Suppressor macrophage treated with lipopolysaccharide for 1 hour (primary cell): ENCODE results near the gene CDK19.
"Not testable (repeated sequence)": the region's sequence is repeated elsewhere in the genome, so short reads cannot be mapped to it uniquely, and the experiment has no call there.

ENCODE experiments used
- DNase-seq, 3 donors: peaks; one replicate each; pipeline ENCODE4 v3.0.0-alpha.2; 2020 to 2022

The CDK19 gene

DNA sequence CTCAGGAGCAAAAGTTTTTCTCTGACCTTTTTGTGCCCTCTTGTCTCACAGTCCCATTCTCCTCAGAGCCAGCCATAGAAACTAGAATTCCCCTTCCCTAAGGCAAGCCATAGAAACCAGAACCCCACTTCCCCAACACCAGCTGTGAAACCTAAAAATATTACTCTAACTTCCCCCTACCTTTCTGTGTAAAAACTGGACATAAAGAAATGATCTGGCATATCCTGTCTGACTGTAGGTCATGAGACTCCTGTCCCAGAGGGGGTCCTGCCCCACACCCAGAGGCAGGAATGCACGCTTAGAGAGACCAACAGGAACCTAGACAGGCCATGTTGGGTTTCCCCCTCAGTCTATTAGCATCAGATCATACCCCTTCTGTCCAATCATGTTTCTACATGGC is 198.2 kb downstream of the CDK19 start:
- DNase-seq = peak; percentile 81 to 88 (median 81)

DNA sequence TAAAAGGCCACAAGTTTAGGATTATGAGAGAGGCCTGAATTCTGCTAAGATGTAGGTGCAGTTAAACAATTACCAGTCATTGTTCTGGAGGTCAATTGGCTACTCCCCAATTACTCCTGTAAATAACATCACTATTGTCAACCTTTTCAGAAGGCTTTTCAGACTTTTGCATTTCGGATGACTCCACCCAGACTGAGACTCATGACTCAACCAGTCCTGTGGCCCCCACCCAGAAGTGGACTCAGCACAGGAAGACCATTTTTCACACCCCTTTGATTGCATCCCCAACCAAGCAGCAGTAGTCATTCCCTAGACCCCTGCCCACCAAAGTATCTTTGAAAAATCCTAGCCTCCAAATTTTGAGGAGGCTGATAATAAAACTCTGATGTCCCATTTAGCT is 199.5 kb downstream of the CDK19 start:
- DNase-seq = no peak

DNA sequence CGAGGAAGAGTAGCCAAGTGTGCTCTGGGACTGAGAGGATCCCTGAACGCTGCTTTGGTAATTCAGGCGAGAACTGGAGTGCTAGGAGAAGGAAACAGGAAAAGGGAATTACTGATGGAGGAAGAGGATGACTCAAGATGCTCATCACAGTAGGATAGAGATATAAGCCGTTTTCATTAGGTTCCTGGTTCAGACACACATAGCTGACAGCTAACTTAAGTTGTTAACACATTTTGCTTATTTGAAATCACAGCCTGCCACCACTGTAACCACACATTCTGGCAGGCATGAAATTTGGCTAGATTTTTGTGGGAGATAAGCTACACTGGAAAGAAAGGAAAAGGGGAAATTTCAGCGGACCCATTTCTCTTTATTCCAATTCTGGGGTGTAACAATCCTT is 200.7 kb downstream of the CDK19 start:
- DNase-seq = peak; percentile 39 to 61 (median 53)

DNA sequence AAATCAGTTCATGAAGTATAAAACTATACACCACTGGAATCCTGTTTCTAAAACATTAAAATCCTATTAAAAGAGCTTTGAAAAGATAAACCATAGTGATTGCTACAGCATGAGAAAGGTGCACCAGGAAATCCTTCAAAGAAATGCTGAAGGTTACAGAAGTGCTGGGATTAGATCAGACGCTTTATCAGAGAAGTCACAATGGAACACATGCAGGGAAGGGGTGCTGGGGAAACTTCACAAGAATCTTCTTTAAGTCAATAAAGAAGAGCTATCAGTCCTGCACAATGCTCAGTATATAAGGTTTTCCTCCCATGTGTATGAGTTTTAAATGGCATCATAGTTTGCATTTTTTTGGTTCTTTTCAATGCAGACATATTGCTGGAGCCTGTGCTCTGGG is 201.2 kb downstream of the CDK19 start:
- DNase-seq = no peak

DNA sequence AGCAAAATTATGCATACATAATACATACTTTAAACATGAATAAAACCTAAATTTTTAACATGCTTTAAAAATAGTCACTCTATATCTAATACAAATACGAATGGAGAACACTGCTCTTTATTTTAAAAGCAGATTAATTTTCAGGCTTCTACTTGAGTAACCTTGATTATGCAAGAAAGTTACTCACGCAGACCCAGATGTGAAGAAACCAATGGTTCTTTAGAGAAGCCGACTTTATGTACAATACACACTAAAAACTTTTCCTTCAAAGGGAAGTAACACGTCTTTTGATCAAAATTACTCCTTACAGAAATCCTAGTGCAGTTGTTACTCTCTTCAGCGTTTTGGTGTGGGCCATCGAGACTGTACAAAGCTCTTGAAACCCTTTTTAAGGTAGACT is 201.9 kb downstream of the CDK19 start:
- peak; percentile 64 to 88 (median 82) for DNase-seq

DNA sequence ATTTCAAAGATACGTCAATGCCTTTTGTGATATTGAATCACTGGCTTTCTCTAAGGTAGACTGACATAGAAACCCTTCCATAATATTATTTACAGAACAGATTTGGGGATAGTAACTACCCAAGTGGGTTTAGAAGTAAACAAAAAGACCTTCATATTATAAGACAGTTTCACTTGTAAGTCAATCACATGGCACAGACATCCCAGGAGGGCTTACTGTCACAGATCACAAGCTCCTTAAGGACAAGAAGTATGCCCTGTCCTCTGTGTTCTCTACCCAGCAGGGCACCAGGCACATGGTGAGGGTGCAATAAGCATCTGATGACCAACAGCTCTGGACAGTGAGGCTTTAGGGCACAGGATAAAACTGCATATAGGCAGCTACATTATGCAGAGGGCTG is 203.0 kb downstream of the CDK19 start:
- DNase-seq = no peak

DNA sequence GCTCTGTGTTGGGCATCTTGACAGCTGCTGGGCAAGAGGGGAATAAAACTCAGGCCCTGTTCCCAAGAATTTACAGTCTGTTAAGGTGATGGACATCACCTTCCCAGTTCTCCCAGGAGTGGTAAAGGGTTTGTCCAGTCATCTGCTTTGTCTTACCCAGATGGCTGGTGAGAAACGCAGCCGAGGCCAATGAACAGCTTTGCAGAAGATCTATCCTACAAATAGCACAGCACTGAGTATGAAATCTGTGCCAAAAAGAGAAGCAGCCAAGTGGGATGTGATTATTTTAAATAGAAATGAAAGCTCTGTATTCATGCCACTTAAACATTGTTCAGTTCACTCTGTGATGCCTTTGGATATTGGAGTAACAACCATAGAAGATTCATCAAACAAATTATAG is 206.2 kb downstream of the CDK19 start:
- no peak for DNase-seq

DNA sequence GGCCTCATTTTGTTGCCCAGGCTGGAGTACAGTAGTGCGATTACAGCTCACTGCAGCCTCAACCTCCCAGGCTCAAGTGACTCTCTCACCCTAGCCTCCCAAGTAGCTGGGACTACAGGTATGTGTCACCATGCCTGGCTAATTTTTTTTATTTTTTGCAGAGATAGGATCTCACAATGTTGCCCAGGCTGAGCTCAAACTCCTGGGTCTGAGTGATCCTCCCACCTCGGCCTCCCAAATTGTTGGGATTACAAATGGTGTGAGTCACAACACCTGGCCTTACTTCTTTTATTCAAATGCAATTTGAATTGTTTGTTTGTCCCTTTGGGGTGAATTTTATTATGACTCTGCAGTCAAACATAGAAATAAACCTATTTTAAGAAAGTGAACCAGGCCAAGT is 207.1 kb downstream of the CDK19 start:
- DNase-seq = no peak

DNA sequence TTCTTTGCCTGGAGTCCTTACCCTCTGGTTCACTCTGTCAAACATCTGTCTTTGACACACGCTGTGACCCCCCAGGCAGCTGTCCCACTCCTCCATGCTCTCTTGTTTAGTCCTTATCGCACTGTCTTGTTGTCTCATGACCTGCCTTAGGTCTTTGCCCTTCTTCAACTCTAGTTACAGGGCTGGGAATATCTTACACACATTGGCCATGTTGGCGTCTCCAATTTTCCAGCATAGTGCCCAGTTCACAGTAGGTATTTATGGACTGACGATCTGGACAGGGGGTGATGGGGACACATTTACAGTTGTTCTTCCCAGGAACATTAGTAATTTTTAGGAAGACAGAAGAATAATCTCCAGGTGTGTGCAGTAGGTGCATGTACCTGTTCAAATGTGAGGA is 209.1 kb downstream of the CDK19 start:
- no peak for DNase-seq

DNA sequence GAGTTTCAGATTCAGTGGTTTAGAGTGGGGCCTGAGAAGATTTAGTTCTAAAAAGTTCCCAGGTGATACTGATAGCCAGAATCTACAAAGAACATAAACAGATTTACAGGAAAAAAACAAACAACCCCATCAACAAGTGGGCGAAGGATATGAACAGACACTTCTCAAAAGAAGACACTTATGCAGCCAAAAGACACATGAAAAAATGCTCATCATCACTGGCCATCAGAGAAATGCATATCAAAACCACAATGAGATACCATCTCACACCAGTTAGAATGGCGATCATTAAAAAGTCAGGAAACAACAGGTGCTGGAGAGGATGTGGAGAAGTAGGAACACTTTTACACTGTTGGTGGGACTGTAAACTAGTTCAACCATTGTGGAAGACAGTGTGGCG is 214.6 kb downstream of the CDK19 start:
- not testable (repeated sequence) for DNase-seq

DNA sequence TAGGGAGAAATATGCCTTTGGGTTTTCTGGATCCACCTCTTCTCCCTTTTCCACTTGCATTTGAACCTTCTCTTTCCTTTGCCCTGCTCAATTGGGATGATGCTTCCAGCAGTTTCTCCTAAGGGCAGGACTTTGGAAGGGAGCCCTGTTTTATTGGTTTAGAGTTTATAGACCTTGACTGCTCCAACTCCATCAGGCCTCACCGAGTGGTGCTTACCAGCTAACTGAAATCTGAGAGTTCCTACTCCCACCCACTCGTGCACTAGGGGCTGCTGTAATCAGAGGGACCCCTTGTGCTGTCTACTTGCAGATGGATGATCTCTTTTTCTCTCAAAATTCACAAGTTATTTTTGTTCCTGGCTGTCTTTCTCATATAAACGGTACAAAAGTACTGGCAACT is 217.5 kb downstream of the CDK19 start:
- no peak for DNase-seq

DNA sequence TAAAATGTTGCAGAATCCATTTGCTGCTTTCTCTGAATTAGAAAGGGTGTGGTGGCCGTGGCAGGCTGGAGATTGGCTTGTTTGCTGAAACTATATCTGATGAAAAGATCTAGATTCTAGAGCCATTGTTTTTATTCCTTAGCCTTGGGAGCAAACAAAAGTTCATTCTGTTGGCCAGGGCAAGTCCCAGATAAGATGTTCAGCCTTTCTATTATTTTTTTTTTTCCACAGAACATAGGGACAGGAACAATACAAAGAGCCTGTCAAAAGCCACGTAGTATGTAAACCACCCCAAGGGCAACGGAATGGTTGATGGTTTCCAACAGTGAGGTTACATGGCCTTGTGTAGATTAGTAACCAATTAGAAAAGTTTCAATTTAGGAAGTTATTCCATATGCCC is 218.9 kb downstream of the CDK19 start:
- DNase-seq = no peak

DNA sequence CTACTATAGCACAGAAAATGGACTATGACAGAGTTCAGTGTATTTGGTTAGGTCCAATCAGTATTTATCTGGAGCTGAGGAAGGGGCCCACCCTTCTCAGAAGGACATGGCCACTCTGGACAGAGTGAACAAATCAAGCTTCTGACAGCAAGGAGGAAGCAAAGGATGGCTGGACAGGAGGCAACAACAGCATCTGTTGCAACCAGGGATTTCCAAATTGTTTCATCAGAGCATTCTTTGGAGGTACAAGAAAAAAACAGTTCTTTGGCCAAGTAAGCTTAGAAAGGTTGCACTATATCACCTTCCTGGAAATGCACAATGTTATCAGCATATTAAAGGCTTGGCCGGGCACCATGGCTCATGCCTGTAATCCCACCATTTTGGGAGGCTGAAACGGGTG is 220.2 kb downstream of the CDK19 start:
- peak in 1 of 3 donors; percentile 36 for DNase-seq

DNA sequence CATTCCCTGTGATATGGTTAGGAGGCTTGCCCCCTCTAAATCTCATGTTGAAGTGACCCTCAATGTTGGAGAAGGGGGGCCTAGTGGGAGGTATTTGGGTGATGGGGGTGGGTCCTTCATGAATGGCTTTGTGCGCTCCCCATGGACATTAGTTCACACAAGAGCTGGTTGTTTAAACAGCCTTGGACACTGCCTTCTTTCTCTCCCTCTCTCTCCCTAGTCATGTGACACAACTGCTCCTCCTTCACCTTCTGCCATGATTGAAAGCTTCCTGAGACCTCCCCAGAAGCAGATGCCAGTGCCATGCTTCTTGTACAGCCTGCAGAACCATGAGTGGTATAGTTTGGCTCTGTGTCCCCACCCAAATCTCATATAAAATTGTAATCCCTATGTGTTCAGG is 221.6 kb downstream of the CDK19 start:
- DNase-seq = no peak

DNA sequence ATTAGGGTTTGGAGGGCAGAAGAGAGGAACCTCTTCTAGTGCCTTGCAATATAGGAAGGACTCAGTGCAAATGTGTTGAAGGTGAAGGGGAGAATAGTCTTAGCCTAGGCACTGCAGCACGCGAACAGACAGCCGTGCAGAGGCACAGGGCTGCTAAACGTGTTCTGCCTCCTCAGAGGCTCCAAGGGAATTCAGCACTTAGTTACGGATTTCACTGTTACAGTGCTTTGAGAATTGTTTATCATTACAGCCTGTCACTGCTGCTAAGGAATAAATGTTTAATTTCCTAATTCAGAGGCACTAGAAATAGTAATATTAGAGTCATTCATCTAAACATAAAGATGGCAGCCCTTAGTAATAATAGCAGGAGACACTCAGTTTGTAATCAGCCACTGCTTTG is 222.5 kb downstream of the CDK19 start:
- no peak for DNase-seq

DNA sequence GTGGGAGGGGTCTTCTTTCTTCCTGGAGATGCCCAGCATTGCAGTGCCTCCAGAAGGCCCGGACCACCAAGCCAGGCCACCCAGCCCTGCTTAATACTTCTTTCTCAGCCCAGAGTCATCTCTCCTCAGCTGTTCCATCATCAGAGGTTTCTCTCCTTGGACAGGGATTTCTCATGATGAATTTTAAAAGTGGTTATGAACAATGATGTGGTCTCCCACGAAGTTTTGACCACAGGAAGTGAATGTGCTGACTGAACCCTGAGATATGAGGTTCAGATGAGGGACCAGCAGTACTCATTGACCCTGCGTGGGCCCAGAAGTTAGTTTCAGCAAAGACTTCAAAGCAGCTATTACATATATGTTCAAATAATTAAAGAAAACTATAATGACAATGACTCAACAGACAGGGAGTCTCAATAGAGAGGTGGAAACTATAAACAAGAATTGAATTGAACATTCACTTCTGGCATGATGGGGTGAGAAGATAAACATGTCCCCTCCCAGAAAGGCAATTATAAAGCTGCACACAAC is 224.4 kb downstream of the CDK19 start:
- DNase-seq = peak in 2 of 3 donors; percentile 27 to 54

DNA sequence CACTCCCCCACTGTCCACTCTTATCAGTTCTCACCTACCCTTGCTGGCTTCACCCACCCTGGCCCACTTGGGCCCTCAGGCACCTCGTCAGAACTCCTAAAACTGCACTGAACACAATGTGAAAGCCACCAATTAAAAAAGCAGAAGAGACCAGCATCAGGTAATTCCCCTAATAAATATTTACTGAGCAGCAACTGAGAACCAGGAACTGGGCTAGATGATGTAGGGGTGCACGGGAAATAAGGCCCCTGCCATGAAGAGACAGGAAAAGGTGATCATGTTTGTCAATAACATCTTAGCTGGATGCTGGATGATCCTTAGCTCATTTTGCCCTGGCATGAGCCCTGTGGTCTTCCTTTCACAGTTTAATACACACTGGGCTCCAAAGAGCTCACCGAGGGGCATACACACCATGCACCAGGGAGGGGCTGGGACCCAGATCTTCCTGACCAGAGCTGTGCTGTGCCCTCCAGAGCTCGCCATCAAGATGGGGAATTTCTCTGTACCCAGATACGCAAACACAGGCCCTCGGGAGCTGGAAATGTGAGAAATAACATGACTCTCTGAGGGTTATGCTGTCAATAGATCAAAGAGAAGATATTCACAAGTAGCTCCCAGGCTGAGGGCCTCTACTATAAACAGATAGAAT is 225.3 kb downstream of the CDK19 start:
- DNase-seq = peak; percentile 43 to 66 (median 58)

DNA sequence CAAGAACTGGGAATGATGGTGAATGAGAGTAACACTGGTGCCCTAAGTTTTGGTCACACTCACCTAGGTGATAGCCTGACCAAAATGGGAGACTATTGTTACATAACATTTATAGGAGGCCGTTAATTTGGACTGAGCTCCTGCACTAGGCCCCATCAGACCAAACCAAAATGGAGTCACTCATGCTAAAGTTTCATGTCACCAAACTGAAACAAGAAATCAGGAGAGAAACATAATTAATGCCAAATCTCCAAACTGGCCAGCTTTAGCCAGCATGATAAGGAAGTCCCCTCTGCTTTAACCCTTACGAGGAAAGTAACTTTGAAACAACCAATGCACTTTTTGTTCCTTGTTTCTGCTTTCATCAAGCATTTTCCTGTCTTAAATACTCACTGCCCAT is 227.9 kb downstream of the CDK19 start:
- no peak for DNase-seq

DNA sequence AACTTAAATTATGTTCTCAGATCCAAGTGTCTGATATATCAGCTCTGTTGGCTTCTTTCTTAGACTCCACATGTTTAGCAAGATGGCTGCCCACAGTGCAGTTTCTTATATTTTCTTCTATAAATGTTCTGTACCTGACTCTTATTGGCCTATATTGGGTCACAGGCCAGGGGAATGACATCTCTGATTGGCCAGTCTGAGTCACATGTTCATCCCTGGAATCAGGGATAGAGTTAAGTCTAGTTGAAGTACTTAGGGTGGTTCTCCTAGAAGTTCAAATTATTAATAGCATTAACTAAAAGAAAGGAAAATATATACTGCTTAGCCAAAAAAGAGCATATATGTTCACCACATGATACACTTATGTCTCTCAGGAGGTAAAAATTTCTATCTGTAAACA is 233.6 kb downstream of the CDK19 start:
- DNase-seq = peak in 1 of 3 donors; percentile 14

DNA sequence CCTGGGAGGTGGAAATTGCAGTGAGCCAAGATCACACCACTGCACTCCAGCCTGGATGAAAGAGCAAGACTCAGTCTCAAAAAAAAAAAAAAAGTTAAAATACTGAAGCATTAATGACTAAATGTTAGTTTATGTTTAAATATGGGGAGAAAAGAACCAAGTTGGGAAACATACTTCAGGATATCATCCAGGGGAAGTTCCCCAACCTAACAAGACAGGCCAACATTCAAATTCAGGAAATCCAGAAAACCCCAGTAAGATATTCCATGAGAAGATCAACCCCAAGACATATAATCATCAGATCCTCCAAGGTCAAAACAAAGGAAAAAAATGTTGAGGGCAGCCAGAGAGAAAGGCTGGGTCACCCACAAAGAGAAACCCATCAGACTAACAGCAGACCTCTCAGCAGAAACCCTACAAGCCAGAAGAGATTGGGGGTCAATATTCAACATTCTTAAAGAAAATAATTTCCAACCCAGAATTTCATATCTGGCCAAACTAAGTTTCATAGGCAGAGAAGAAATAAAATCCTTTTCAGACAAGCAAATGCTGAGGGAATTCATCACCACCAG is 237.6 kb downstream of the CDK19 start:
- peak; percentile 22 to 69 (median 62) for DNase-seq

DNA sequence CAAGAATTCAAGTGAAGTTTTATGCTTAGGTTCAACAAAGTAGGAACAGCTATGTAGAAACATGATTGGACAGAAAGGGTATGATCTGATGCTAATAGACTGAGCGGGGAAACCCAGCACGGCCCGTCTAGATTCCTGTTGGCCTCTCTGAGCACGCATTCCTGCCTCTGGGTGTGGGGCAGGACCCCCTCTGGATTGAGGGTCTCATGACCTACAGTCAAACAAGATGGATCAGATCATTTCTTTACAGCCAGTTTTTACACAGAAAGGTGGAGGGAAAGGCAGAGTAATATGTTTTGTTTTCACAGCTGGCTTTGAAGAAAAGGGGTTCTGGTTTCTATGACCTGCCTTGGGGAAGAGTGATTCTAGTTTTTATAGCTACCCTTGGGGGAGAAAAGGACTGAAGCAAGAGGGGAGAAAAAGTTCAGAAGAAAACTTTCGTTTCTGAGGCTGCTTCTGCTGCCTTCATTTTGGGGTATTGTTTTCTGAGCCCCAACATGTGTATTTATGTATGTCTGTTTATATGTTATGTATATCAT is 239.3 kb downstream of the CDK19 start:
- no peak for DNase-seq

DNA sequence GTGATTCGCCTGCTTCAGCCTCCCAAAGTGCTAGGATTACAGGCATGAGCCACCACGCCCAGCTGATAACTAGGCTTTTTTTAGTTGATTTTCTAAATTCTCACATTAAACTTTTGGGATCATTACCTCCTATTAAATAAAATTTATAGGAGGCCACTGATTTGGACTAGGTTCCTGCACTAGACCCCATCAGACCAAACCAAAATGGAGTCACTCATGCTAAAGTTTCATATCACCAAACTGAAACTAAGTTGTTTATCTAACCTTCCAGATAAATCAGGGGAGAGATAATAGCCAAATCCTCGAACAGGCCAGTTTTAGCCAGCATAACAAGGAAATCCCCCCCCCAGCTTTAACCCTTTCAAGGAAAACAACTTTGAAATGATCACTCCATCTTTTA is 240.5 kb downstream of the CDK19 start:
- no peak for DNase-seq

DNA sequence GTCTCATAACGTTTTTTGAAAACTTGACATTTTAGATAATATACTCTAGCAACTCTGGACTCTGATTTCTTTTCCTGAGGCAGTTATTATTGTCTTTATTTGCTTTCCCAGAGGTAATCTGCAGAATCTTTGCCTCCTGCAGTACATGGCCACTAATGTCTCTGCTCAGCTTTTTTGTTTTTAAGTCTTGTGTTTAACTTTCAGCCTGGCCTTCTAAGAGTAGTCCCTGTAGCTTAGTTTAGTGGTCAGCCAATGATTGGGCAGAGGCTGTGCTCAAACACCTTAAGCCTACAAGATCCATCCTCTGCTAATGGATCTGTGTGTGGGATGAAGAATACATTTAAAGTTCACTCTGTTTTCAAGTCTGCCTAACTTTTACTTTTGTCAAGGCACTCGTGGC is 241.7 kb downstream of the CDK19 start:
- DNase-seq = no peak

DNA sequence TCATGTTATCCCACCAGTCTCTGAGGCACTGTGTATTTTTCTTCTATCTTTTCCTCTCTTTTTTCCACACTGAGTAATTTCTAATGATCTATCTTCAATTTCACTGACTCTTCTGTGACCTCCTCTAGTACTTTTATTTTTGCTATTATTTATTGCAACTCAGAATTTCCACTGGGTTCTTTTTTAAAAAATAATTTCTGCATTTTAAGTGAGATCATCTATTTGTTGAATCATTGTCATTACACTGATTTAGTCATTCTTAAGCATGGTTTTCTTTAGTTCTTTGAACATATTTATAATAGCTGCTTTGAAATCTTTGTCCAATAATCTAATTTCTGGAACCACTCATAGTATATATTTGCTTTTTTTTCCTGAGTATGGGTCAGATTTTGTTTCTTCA is 242.1 kb downstream of the CDK19 start:
- DNase-seq = peak in 2 of 3 donors; percentile 58 to 68
